Measurements from ENCODE around the gene ZNF222.
A peak's percentile ranks its signal among the peaks of the same experiment; 100 is the strongest.

Gene ZNF222

DNA sequence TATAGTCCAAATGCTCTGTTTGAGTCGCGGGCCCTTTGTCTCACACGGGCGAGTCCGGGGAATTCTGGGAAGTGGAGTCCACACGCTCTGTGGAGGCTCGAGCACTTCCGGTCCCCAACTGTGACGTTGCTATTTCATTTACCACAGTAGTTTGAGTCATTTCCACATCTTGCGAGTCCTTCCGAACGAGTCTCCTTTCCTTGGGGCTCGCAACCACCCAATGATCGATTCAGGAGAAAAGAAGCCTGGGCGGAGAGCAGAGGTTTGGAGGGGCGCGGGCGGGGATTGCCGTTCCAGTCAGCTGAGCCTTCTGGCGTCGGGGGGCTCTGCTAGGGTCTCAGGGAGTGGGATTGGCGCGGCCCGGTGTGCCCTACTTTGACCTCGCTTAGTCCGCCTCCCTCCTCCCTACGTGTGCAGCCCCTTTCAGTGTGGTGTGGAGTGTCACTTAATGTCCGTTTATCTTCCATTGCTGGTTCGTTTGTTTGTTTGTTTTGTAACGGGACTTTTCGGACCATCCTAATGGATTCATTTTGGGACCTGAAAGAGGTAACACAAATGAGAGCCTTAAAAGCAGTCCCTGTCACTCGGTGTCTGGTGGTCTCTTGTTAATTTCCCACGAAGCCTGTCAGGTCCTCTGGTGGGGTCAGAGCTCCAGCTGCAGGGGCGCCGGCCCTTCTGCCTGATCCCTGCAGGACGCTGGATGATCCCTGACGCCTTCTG lies at the start of gene ZNF222:
TSS of gene ZNF222 (plus strand) at position 163 of the 720 bp plus-strand sequence. CDS start at position 221, 58 bp downstream.
- peak; percentile 72 for DNase-seq

DNA sequence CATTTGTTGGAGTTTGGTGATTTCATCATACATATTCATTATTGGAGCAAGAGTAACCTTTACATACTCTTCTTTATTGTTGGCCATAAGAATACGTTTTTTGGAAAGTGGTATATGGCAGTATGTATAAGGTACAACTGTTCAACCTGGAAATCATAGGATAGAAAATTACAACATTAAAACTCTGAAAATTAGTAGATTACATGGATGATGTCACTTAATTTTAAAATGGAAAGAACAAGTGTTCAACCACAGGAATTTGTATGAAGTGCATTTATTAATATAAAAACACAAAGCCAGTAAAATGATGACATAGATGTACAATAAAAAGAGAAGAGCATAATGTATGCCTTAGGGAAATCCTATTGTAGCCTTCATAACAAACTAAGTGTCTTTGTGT lies 48.4 kb upstream of the ZNF222 start:
- DNase-seq: no peak

DNA sequence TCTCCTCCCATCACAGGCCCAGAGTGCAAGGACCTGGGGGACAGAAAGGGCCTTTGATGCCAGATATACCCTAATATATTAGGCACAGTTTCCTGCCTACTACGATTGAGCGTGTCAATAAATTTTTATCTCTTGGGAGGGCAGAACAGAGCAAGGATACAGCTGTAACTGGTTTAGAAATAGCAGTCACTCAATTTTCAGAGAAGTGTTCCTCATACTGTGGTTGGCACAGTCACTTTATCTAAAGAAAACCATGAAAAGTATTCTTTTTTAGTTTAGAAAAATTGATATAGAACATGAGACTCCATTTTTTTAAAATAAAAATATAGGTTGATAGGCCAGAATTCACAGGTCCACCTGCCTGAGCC lies 41.7 kb upstream of the ZNF222 start:
- DNase-seq: no peak

DNA sequence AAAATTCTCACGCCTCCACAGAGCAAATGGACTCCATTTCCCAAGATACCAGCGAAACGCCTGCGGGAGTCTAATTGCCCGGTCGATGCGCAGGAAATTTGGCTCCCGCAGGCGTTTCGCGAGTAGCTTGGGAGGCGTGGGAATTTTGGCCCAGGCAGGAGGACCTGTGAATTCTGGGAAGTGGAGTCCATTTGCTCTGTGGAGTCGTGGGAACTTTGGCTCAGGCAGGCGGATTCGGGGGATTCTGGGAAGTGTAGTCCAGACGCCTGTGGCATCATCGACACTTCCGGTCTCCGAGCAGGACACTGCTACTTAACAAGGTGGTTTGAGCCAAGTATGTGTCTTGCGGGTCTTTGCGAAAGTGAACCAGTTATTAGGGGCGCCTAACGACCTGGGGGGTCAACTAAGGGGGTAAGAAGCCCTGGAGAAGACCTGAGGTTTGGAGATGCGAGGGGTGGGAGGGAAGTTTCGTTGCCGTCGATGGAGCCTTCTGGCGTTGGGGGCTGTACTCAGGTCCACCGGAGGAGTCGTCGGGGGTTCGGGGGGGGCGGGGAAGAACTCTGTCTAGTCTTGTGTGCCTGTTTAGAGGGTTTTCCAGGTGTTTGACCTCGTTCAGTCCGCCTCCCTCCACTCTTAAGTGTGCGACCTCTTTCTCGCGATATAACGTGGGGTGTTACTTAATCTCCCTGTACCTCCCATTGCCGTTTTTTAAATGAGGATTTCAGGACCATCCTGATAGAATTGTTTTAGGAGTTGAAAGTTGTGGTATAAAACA lies 41.1 kb upstream of the ZNF222 start, which contains the start of gene ZNF155:
TSS of gene ZNF155 (plus strand) at position 277 of the 775 bp plus-strand sequence. CDS start 4,356 bp downstream, outside the sequence.
- peak; percentile 71 for DNase-seq

DNA sequence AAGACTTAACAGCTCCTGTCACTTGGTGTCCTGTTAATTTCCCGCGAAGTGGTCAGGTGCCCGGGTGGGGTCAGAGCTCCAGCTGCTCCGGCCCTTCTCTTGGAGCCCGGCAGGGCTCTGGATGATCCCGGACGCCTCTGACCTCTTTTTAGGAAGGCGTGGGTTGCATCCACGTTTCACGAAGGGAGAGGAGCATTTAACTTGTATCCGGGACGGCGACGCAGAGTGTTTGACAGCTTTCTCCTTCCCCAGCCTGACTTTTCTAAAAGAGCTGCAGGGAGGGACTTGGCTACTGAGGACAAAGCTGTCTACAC lies 40.5 kb upstream of the ZNF222 start:
- DNase-seq: no peak

DNA sequence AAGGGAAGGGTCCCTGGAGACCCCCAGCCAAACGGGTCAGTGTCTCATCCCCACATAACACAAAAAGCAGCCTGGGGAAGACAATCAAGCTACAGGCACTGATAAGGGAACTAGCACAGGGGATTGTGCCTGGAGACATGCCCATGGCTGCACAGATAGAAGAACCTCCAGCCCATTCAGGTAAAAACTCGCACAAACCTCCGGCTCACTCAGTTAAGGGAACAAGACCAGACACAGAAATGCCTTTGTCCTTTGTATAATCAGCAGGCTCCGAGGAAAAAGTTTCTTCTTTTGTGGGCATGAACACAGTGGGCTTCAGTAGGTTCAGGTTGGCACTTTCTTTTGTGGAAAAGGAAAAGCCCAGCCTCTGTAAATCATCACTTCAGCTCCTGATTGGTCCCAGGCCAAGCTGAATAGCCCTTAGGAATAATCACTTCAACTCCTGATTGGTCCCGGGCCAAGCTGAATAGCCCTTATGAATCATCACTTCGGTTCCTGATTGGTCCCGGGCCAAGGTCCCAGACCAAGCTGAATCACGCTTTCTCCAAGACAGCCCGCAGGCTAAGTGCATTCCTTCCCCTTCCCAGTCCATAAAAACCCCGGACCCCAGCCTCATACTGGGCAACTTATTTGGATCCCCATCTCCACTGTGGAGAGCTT lies 27.4 kb upstream of the ZNF222 start:
- no peak for DNase-seq

DNA sequence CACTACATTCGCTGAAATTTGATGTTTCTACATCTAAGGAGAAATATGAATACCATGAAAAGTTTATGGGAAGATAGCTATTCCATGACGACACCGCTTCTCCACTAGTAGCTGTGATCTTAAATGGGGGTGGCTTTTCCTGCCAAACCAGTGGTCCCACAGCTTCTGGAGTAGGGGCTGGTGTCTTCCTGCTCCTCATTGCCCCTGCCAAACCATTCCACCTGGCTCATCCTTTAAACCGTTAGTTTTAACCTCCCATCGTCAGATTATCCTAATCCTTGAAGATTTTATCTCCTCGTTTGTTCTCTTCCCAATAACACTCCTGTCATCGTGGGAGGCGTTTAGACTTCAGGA lies 23.0 kb upstream of the ZNF222 start:
- no peak for DNase-seq

DNA sequence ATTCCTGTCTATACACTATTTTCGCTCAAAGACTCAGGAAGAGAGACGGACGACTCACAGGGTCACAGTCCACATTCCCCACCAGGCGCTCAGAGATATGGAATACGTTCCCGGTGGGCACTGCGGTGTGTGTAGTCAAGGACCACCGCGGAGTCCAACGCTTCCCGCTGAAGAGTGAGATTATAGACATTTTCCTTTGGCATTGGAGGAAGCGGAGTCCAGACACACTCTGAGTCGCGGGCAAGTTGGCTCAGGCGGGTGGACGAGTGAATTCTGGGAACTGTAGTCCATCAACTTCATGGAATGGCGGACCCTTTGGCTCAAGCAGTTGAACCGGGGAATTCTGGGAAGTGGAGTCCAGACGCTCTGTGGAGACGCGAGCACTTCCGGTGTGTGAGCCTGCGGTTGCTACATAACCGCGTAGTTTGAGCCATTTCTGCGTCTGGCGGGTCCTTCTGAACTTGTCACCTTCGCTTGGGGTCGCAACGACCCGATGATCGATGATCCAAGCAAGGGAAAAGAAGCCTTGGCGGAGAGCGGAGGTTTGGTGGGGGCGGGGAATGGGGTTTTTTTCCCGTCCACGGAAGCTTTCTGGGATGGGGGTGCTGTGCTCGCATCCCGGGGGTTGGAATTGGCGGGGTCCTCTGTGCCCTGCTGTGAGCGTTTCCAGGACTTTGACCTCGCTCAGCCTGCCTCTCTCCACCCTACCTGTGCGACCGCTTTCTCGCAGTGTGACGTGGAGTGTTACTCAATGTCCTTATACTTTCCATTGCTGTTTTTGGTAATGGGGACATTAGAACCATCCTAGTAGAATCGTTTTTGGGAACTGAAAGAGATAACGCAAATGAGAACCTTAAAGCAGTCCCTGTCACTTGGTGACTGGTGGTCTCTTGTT lies 22.4 kb upstream of the ZNF222 start, which contains the start of gene ZNF230:
TSS of gene ZNF230 (plus strand) at position 392 of the 895 bp plus-strand sequence. CDS start 4,122 bp downstream, outside the sequence.
- DNase-seq: peak; percentile 72

DNA sequence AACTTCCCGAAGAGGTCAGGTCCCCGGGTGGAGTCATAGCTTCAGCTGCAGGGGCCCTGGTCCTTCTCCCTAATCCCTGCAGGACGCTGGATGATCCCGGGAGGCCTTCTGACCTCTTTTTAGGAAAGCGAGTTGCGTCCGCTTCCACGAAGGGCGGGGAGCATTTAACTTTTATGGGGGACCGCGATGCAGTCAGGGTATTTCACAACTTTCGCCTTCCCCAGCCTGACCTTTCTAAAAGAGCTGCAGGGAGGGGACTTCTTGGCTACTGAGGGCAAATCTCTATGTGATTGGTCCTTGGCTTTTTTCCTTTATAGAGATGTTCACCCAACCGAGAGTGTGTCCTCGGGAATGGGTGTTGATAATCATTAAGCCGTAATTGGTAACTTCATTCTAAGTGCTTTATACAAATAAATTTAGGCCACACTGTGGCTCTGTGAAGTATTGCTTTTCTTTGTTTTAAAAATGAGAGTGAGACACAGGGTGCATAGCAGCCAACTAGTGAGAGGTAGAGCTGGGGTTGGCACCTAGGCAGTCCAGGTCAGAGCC lies 21.6 kb upstream of the ZNF222 start:
- DNase-seq: peak; percentile 26

DNA sequence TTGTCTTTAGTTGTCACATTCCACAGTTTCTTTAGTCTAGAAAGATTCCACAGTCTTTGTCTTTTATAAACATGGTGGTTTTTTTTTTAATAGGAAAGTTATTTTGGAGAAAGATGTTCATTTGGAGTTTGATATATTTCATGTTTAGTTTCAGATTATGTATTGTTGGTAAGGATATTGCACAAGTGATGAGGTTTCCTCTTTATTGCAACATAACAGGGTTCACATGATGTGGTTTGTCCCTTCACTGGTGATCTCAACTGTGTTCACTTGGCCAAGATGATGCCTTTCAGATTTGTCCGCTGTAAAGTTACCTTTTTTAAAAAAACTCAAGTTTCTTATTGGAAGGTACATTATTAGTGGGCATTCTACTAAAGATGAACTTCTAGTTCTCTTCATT lies 19.2 kb upstream of the ZNF222 start:
- DNase-seq: no peak

DNA sequence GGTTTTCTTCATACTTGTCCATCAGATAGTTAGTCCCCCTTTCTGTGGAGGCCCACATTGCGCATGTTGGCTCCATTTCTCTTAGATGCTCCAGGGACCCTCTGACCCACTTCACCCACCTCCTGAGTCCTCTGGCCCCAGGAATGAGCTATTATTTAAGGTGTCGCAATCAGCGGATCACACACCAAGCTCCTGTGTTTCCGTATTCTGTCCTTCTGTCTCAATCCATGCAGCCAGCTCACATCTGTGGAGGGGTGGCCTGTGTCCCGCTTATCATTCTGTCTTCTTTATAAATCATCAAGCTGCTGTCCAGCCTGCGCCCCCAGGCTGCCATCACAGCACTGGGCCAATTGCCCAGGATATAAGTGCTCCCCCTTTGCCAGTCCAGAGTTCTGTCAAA lies 17.7 kb upstream of the ZNF222 start:
- no peak for DNase-seq

DNA sequence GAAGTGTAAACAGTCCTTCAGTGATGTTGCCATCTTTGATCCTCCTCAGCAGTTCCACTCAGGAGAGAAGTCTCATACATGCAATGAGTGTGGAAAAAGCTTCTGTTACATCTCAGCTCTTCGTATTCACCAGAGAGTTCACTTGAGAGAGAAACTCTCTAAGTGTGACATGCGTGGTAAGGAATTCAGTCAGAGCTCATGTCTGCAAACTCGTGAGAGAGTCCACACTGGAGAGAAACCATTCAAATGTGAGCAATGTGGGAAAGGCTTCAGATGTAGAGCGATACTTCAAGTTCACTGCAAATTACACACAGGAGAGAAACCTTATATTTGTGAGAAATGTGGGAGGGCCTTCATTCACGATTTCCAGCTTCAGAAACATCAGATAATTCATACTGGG lies 14.7 kb upstream of the ZNF222 start:
- DNase-seq: no peak

DNA sequence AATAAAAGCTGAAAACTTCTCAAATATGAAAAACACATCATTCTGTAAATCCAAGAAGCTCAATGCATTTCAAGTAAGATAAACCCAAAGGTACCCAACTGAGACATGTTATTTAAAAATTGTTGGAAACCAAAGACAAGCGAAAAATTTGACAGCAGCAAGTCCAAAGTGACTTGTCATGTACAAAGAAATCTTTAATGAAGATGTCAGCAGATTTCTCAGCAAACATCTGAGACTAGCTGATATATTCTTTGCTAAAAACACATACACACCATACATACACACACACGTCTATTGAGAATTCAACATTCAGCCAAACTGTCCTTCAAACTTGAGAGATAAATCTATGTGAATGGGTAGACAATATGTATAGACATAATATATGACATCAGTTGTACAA lies 5.7 kb upstream of the ZNF222 start:
- DNase-seq: no peak

DNA sequence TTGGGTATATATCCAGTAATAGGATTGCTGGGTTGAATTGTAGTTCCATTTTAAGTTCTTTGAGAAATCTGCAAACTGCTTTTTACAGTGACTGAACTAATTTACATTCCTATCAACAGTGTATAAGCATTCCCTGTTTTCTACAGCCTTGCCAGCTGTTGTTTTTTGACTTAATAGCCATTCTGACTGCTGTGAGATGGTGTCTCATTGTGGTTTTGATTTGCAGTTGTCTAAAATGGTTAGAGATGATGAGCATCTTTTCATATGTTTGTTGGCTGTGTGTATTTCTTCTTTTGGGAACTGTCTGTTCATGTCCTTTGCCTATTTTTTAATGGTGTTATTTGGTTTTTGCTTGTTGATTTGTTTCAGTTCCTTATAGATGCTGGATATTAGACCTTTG lies 4.0 kb upstream of the ZNF222 start:
- no peak for DNase-seq

DNA sequence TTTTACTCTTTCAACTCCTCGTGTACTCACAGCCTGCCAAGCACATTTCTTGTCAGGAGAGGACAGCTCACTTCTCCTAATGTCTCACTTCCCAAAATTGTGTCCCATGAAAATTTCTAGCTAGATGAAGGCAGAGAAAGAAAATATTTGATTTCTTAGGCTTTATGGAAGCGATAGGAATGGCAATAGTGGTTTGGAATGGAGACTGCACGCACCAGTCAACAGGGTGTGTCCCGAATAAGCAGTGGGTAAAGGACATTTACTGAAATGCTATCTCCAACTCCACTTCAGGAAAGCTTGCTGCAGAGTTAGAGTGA lies 321 bp upstream of the ZNF222 start:
- no peak for DNase-seq

DNA sequence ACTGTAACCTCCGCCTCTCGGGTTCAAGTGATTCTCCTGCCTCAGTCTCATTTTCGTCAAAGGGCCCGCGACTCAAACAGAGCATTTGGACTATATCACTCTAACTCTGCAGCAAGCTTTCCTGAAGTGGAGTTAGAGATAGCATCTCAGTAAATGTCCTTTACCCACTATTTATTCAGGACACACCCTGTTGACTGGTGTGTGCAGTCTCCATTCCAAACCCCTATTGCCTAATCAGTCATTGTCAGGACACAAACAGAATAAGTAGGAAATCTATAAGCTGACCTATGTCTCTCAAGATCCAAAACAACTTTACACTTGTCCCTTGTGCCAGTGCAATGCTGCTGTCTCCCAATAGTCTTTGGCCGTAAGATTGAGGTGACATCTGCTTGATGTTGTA lies 1.4 kb downstream of the ZNF222 start:
- DNase-seq: no peak

DNA sequence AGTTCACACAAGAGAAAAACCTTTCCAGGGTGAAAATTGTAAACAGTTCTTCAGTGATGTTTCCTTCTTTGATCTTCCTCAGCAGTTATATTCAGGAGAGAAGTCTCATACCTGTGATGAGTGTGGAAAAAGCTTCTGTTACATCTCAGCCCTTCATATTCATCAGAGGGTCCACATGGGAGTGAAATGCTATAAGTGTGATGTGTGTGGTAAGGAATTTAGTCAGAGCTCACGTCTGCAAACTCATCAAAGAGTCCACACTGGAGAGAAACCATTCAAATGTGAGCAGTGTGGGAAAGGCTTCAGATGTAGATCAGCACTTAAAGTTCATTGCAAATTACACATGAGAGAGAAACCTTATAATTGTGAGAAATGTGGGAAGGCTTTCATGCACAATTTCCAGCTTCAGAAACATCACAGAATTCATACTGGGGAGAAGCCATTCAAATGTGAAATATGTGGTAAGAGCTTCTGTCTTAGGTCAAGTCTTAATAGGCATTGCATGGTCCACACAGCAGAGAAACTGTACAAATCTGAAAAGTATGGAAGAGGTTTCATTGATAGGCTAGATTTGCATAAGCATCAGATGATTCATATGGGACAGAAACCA lies 6.9 kb downstream of the ZNF222 start:
- no peak for DNase-seq

DNA sequence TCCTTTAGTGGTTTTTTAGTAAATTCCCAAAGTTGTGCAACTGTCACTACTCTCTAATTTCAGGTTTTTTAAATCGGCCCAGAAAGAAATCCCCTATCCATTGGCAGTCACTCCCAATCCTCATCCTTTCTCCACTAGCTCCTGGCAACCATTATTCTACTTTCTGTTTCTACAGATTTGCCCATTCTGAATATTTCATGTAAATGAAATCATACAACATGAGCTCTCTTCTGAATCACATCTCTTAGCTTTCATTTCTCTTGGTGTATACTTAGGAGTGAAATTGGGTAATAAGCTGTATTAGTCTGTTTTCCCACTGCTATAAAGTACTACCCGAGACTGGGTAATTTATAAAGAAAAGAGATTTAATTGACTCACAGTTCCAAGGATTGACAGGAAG lies 17.0 kb downstream of the ZNF222 start:
- no peak for DNase-seq

DNA sequence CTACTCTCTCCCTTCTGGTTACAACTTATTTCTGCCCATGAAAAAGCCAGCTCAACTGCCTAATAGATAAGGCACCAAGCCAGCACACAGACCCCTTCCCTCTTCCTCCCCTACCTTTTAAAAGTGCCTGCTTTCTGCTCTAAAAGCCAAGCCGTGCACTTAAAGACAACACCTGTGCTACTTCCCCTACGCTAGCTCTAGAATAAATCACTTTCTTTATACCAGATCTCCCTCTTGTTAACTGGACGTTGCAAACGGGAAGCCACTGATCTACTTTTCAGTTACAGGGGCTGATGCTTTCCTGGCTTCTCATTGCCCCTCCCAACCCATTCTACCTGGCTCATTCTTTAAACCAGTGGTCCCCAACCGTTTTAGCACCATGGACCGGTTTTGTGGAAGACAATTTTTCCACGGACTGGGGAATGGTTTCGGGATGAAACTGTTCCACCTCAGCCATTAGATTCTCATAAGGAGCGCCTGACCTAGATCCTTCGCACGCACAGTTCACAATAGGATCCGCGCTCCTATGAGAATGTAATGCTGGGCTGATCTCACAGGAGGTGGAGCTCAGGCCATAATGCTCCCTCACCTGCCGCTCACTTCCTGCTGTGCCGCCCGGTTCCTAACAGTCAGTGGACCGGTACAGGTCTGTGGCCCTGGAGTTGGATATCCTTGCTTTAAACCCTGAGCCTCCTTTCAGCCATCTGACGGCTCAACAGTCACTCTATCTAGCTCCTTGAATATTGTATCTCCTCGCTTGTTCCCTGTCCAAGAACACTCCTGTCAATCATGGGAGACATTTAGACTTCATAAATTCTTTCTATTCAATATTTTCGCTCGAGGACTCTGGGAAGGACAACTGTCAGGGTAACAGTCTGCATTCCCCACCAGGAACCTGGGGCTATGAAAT lies 25.8 kb downstream of the ZNF222 start:
- peak; percentile 31 for DNase-seq

DNA sequence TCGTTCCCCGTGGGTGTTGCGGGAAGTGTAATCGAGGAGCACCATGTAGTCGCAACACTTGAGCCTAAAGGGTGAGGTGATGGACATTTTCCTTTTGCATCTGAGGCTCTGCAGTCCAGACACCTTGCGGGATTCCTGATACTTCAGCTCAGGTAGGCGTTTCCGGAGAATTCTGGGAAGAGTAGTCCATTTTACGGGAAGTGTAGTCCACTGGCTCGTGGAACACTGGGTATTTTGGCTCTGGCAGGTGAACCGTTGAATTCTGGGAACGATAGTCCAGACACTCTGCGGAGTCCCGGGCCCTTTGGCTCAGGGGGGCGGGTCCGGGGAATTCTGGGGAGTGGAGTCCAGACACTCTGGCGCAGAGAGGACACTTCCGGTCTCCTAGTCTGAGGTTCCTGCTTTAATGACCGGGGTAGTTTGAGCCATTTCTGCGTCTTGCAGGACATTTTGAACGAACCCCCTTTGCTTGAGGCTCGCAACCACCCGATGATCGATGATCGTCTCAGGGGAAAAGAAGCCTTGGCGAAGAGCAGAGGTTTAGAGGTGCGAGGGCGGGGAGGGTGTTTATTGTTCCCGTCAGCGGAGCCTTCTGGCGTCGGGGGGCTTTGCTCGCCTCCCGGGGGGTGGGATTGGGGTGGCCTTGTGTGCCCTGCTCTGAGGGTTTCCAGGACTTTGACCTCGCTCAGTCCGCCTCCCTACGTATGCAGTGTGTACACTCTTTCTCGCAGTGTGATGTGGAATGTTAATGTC lies 26.6 kb downstream of the ZNF222 start, which contains the start of gene ZNF223:
TSS of gene ZNF223 (plus strand) at position 387 of the 753 bp plus-strand sequence. CDS start 3,141 bp downstream, outside the sequence.
- DNase-seq: peak; percentile 67
